GM12892 (cell line): ENCODE results near the gene MGMT.

Source experiments
- POLR2A ChIP-seq: IDR thresholded peaks from 2 replicates; pipeline ENCODE4 v1.6.1; 2011; ENCODE audit warnings: low read depth, low read length, control low read depth
- POLR2AphosphoS5 ChIP-seq: IDR thresholded peaks from 2 replicates; pipeline ENCODE4 v1.6.1; 2011; ENCODE audit warnings: low read depth, low read length, control low read depth
- TAF1 ChIP-seq: IDR thresholded peaks from 2 replicates; pipeline ENCODE4 v1.6.1; 2011; ENCODE audit warnings: low read depth, mild to moderate bottlenecking, control low read depth, low read length, borderline replicate concordance

GRCh38 chr10:129709101-129709500 is 242.1 kb downstream of the MGMT start:
- TF ChIP-seq POLR2A (no peak), POLR2AphosphoS5 (no peak), TAF1 (no peak)
